K562 (cell line): ENCODE data around the gene AMBRA1. TPM values are rescaled to one million over a fixed set of nuclear protein-coding genes. Genes with fewer than 3 reads are reported as not detected.

Source experiments
- ATAC-seq: fragments of 200-7000 bp; cut with Tn5 transposase; 3 replicates; pipeline ENCODE4 v1.9.1; 2020; ENCODE audit warnings: moderate library complexity
- BruUV-seq: library from RNA; stranded (reverse); fragments of 400-500 nt; replicated peaks from 2 replicates; lab custom pipeline; 2021; lab: Mats Ljungman, UMichigan
- CTCF ChIA-PET: fragments of 300-600 bp; formaldehyde crosslinking; extraction: SDS; loops from one replicate; lab custom pipeline; 2021; ENCODE audit warnings: low intra/inter-chr PET ratio; lab: Yijun Ruan, JAX
- POLR2A ChIA-PET: fragments of 300-600, 350-650 bp; sonication (Branson Sonifier 250); formaldehyde crosslinking; extraction: SDS; loops from one replicate; lab custom pipeline; 2021; ENCODE audit warnings: antibody characterized with exemption, inconsistent platforms; lab: Yijun Ruan, JAX
- DNase-seq, 4 experiments: peaks; one replicate each; pipeline versions ENCODE4 v3.0.0 to v3.0.0-alpha.2; 2011 to 2018; ENCODE audit warnings: low spot score in 3 of 4, mixed read lengths in 3 of 4; ENCODE audit errors: extremely low read depth in 1 of 4
- FAIRE-seq: peaks from 2 replicates; lab custom pipeline; 2011; peaks lifted over from hg19 to GRCh38; lab: Jason Lieb, UNC
- H2AFZ ChIP-seq: 2 replicates; pipeline ENCODE4 v1.6.0; 2011; ENCODE audit warnings: low read depth, low read length, control low read depth, inconsistent platforms
- H3K27ac ChIP-seq: fragments of 200-600 bp; 3 replicates; pipeline ENCODE4 v1.8.0; 2011; ENCODE audit warnings: low read depth, mild to moderate bottlenecking, control low read depth, inconsistent platforms, low read length, moderate library complexity, mixed read lengths; ENCODE audit errors: extremely low read depth
- H3K27me3 ChIP-seq, 2 experiments: fragments of 300-600 bp in 1 of 2; 2 replicates in 1 of 2; 3 replicates in 1 of 2; pipeline versions ENCODE4 v1.6.0 to v1.8.0; 2011; ENCODE audit warnings: inconsistent platforms in 2 of 2, low read length in 2 of 2, mild to moderate bottlenecking in 1 of 2, mixed read lengths in 1 of 2, moderate library complexity in 1 of 2; ENCODE audit not compliant: control insufficient read depth in 2 of 2, insufficient read depth in 2 of 2
- H3K36me3 ChIP-seq: fragments of 300-600 bp; 3 replicates; pipeline ENCODE4 v1.8.0; 2011; ENCODE audit warnings: mild to moderate bottlenecking, low read length, inconsistent platforms; ENCODE audit not compliant: control insufficient read depth, insufficient read depth
- H3K4me1 ChIP-seq, 2 experiments: fragments of 200-600 bp in 1 of 2; replicated peaks in 1 of 2; 2 replicates in 1 of 2; 3 replicates in 1 of 2; pipeline versions ENCODE4 v1.5.1 to v1.8.0; 2011; ENCODE audit warnings: inconsistent platforms in 2 of 2, low read length in 2 of 2, mild to moderate bottlenecking in 1 of 2, mixed read lengths in 1 of 2, moderate library complexity in 1 of 2; ENCODE audit not compliant: control insufficient read depth in 2 of 2, insufficient read depth in 2 of 2
- H3K4me2 ChIP-seq: 2 replicates; pipeline ENCODE4 v1.6.1; 2011; ENCODE audit warnings: low read length, control low read depth, inconsistent platforms, mixed read lengths; ENCODE audit not compliant: insufficient read depth
- H3K4me3 ChIP-seq: fragments of 200-600 bp; sonication (generic), shearing (Covaris generic); 2 replicates; pipeline ENCODE4 v1.5.1; 2016; ENCODE audit warnings: control low read depth, inconsistent platforms
- H3K79me2 ChIP-seq: fragments of 200-600 bp; 3 replicates; pipeline ENCODE4 v1.8.0; 2011; ENCODE audit warnings: low read length, inconsistent platforms; ENCODE audit not compliant: control insufficient read depth, insufficient read depth
- H3K9ac ChIP-seq, 2 experiments: 2 replicates each; pipeline versions ENCODE4 v1.6.0 to v1.6.1; 2011; ENCODE audit warnings: low read depth in 2 of 2, low read length in 2 of 2, control low read depth in 1 of 2, inconsistent platforms in 1 of 2, mild to moderate bottlenecking in 1 of 2, mixed read lengths in 1 of 2; ENCODE audit not compliant: insufficient read depth in 1 of 2
- H3K9me1 ChIP-seq: one replicate; pipeline ENCODE4 v1.6.0; 2011; ENCODE audit warnings: inconsistent platforms, mild to moderate bottlenecking, low read length, moderate library complexity; ENCODE audit not compliant: control insufficient read depth, insufficient read depth
- H3K9me3 ChIP-seq: replicated peaks from 2 replicates; pipeline ENCODE4 v1.5.1; 2011; ENCODE audit warnings: low read depth, low read length, inconsistent platforms; ENCODE audit not compliant: control insufficient read depth, insufficient read depth
- H4K20me1 ChIP-seq: replicated peaks from 2 replicates; pipeline ENCODE4 v1.6.1; 2011; ENCODE audit warnings: low read length, inconsistent platforms, mixed read lengths; ENCODE audit not compliant: control insufficient read depth, insufficient read depth
- ARID2 ChIP-seq: fragments of 450-650 bp; IDR thresholded peaks from 2 replicates; pipeline ENCODE4 v1.6.1; 2017; ENCODE audit warnings: antibody characterized with exemption, mild to moderate bottlenecking
- CBFB ChIP-seq: sonication (generic); formaldehyde crosslinking; IDR thresholded peaks from 2 replicates; pipeline ENCODE4 v1.4.0; 2020; ENCODE audit warnings: mild to moderate bottlenecking, missing genetic modification reagents
- CREB3 ChIP-seq: fragments of 450-650 bp; conservative IDR thresholded peaks from 2 replicates; pipeline ENCODE4 v1.6.1; 2016; ENCODE audit warnings: missing genetic modification characterization, low read depth, mild to moderate bottlenecking, missing compliant biosample characterization, moderate library complexity
- EP400 ChIP-seq: fragments of 450-650 bp; IDR thresholded peaks from 2 replicates; pipeline ENCODE4 v1.6.1; 2017; ENCODE audit warnings: antibody characterized with exemption, mild to moderate bottlenecking, moderate library complexity
- HCFC1 ChIP-seq: IDR thresholded peaks from 2 replicates; pipeline ENCODE4 v1.6.1; 2012; ENCODE audit warnings: low read depth, low read length, improper control_type of control experiment
- KAT7 ChIP-seq: sonication (generic); formaldehyde crosslinking; IDR thresholded peaks from 2 replicates; pipeline ENCODE4 v1.8.0; 2022; ENCODE audit warnings: missing genetic modification reagents, mild to moderate bottlenecking, borderline replicate concordance
- ZNF133 ChIP-seq: fragments of 250-450 bp; sonication (Bioruptor Pico); IDR thresholded peaks from 2 replicates; pipeline ENCODE4 v1.4.0; 2020; ENCODE audit warnings: mild to moderate bottlenecking
- ZNF436 ChIP-seq: fragments of 250-450, 450-650 bp; sonication (Bioruptor Pico); formaldehyde crosslinking; IDR thresholded peaks from 2 replicates; pipeline ENCODE4 v1.7.0; 2020; ENCODE audit warnings: mild to moderate bottlenecking
- ZNF57 ChIP-seq: fragments of 450-650 bp; formaldehyde crosslinking; IDR thresholded peaks from 2 replicates; pipeline ENCODE4 v1.4.0; 2020; ENCODE audit warnings: mild to moderate bottlenecking, moderate library complexity
- ZNF707 ChIP-seq: fragments of 250-450 bp; sonication (Bioruptor Pico); conservative IDR thresholded peaks from 2 replicates; pipeline ENCODE4 v1.8.0; 2022; ENCODE audit warnings: inconsistent platforms, mild to moderate bottlenecking, moderate library complexity
- WGBS: fragments of 100-300 bp; shearing (Covaris generic); methylation state at CpG from one replicate; pipeline ENCODE4 v1.1.6; 2016; ENCODE audit warnings: low coverage, mixed read lengths; ENCODE audit not compliant: insufficient coverage; ENCODE audit errors: missing lambda C conversion rate; 5-methylcytosine and 5-hydroxymethylcytosine counted together
- in situ Hi-C: fragments of 300-500 bp; cut with MboI; formaldehyde crosslinking; loops from 4 replicates; pipeline ENCODE4 v1.15.0; 2018; ENCODE audit warnings: inconsistent platforms, mixed read lengths
- intact Hi-C: fragments of 100-400 bp; cut with micrococcal nuclease; formaldehyde crosslinking; loops from 2 replicates; pipeline ENCODE4 v1.14.2; 2022
- polyA plus RNA-seq, 8 experiments: library from polyadenylated mRNA; depleted of rRNA in 4 of 8; stranded (reverse) in 5 of 8; unstranded in 3 of 8; fragments of >200 nt; fragmentation: Nextera tagmentation in 2 of 8; fragmentation: Illumina TruSeq in 1 of 8; extraction: Ambion mirVana in 2 of 8; extraction: Trizol in 1 of 8; gene quantifications; 2 replicates each; pipeline versions ENCODE4 v1.2.1 to v1.2.3, GENCODE V29; 2011 to 2014; ENCODE audit warnings: inconsistent platforms in 1 of 8, missing spikeins in 1 of 8
- total RNA-seq, 7 experiments: library from RNA; depleted of rRNA in 6 of 7; stranded (reverse); fragments of >200 nt in 6 of 7; fragmentation: Illumina TruSeq in 2 of 7; extraction: Trizol in 2 of 7; gene quantifications; 2 replicates each; pipeline versions ENCODE4 v1.2.1 to v1.2.3, GENCODE V29; 2011 to 2021; ENCODE audit warnings: low replicate concordance in 1 of 7
- TF ChIP-seq, protein P1 (sequence below): sonication (generic); formaldehyde crosslinking; IDR thresholded peaks from 2 replicates; pipeline ENCODE4 v1.8.1; 2022; ENCODE audit warnings: missing genetic modification reagents

Gene AMBRA1
- total and polyA plus RNA-seq, 9 of the 15 experiments (the other 6 are each of a cell fraction or from before 2014, with no cell fraction given), result 0.15 to 24.5 (median 13.0) TPM

- ATAC-seq, result no peak
- Histone ChIP-seq H3K36me3 (no peaks in the 10 kb centered on the region), H2AFZ (no peak overlapping the region), H4K20me1 (no peaks in the 10 kb centered on the region; the same call in 1 of the 2 replicates), H3K4me3 (no peak overlapping the region), H3K9ac (no peak overlapping the region), H3K27me3 (no peaks in the 10 kb centered on the region), H3K27ac (no peak overlapping the region), H3K79me2 (no peaks in the 10 kb centered on the region; the same call in 2 of the 3 replicates), H3K4me1 (peaks cover 0 to 13% of the 10 kb centered on the region in 2 experiments; a peak in 4 of 5 replicates), H3K4me2 (no peak overlapping the region), H3K9me3 (no peaks in the 10 kb centered on the region), H3K9me1 (no peaks in the 10 kb centered on the region)
- no peak for DNase-seq
- CTCF ChIA-PET, result no interaction called here
- WGBS, result 29% methylated on average over 1 of the region's 1 CpG
- intact Hi-C loops (no loop called here), in situ Hi-C loops (no loop called here)
- no TSS peak for BruUV-seq
- POLR2A ChIA-PET, result interaction anchor here (1.5 to 1.6 kb wide), 2 partner anchors 10 to 26 kb away, joined by 4 read pairs; no protein-coding TSS in a partner anchor
- TF ChIP-seq EP400 (no peak), ZNF57 (CRISPR knock-in tag) (no peak), HCFC1 (no peak), ZNF436 (CRISPR knock-in tag) (no peak), KAT7 (CRISPR knock-in tag) (no peak), ARID2 (no peak), CBFB (CRISPR knock-in tag) (no peak), ZNF707 (CRISPR knock-in tag) (no peak), CREB3 (no peak), ZNF133 (CRISPR knock-in tag) (no peak)
- TF ChIP-seq, protein P1, sequence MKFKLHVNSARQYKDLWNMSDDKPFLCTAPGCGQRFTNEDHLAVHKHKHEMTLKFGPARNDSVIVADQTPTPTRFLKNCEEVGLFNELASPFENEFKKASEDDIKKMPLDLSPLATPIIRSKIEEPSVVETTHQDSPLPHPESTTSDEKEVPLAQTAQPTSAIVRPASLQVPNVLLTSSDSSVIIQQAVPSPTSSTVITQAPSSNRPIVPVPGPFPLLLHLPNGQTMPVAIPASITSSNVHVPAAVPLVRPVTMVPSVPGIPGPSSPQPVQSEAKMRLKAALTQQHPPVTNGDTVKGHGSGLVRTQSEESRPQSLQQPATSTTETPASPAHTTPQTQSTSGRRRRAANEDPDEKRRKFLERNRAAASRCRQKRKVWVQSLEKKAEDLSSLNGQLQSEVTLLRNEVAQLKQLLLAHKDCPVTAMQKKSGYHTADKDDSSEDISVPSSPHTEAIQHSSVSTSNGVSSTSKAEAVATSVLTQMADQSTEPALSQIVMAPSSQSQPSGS (CRISPR knock-in tag), result no peak
- no peak for FAIRE-seq
Observed at GRCh38 chr11:46455834-46456233, 138.0 kb downstream of the AMBRA1 start.
